A204.1 (cell line): Measurements from ENCODE around the gene CXCL12.

Source experiments
- FAIRE-seq: peaks from 2 replicates; lab custom pipeline; 2012; peaks lifted over from hg19 to GRCh38; lab: Jason Lieb, UNC

CXCL12 gene

GRCh38 chr10:44334091-44334490, 50.8 kb downstream of the CXCL12 start:
- FAIRE-seq = no peak

DNA sequence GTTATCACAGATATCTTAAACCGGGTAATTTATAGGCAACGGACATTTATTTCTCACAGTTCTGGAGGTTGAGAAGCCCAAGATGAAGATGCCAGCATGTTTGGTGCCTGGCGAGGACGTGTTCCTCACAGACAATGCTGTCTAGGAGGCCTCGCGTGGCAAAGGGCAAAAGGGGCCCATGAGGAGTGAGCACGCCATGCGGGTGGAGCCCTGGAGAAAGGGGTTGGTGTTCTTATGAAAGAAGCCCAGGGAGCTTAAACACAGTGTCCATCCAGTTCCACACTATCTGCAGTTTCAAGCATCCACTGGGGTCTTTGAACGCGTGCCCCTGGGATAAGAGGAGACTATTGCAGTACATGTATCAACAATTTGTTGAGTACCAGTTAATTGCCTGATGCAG, 51.4 kb downstream of the CXCL12 start:
- no peak for FAIRE-seq

DNA sequence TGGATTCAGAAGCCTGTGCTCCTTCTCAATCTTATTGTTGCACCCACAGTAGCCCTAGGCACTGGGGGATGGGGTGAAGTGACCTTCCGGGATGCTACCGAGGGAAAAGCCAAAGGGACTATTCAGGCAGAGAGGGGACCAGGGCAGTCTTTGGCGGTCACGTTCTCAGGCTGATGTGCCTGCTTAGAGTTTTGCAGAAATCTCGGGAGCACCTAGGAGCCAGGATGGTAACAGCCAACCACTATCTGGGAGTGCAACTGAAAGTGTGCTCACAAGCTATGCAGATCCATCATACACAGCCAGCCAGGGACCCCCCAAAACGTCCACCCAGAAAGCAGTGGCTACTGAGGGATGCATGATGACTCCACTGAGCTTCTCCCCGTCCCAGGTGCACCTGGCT, 52.4 kb downstream of the CXCL12 start:
- no peak for FAIRE-seq

DNA sequence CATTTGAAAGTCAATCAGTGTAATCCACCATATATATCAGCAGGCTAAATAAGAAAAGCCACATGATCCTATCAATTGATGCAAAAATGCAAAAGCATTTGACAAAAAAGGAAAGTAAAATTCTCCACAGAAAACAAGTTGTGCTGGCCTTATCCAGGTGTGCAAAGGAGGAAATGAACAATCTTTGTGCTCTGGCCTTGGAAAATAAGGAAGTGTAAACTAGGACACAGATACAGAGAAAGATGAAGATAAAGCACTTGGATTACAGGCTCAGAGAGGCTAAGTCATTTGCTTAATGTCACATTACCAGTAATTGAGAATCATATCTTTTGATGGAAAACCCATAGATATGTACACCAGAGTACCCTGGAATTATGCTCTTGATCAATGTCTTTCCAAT, 54.5 kb downstream of the CXCL12 start:
- FAIRE-seq = no peak

GRCh38 chr10:44327461-44327860, 57.4 kb downstream of the CXCL12 start:
- FAIRE-seq = no peak
